Loucy (cell line): ENCODE data around the gene KLRB1.
"Not testable (repeated sequence)": the region's sequence is repeated elsewhere in the genome, so short reads cannot be mapped to it uniquely, and the experiment has no call there.

Experiments used
- H2AFZ ChIP-seq: fragments of 200-600 bp; sonication (generic); 2 replicates; pipeline ENCODE4 v1.6.0; 2016; ENCODE audit warnings: antibody characterized with exemption, mild to moderate bottlenecking, low read length, moderate library complexity
- H3F3A ChIP-seq: fragments of 200-600 bp; 2 replicates; pipeline ENCODE4 v1.6.0; 2016; ENCODE audit warnings: antibody characterized with exemption, low read depth, mild to moderate bottlenecking
- H3K27me3 ChIP-seq: fragments of 200-600 bp; sonication (generic); 2 replicates; pipeline ENCODE4 v1.6.1; 2014; ENCODE audit warnings: low read length, mild to moderate bottlenecking; ENCODE audit not compliant: insufficient read depth, poor library complexity, severe bottlenecking
- H3K36me3 ChIP-seq: fragments of 200-600 bp; sonication (generic); 2 replicates; pipeline ENCODE4 v1.6.1; 2016; ENCODE audit warnings: low read length; ENCODE audit not compliant: insufficient read depth
- H3K4me1 ChIP-seq: fragments of 200-600 bp; sonication (generic); 2 replicates; pipeline ENCODE4 v1.5.1; 2014; ENCODE audit warnings: low read length, mild to moderate bottlenecking; ENCODE audit not compliant: insufficient read depth, poor library complexity, severe bottlenecking
- H3K4me2 ChIP-seq: fragments of 200-600 bp; sonication (generic); 2 replicates; pipeline ENCODE4 v1.6.0; 2014; ENCODE audit warnings: antibody characterized with exemption, low read length, low read depth, mild to moderate bottlenecking; ENCODE audit not compliant: poor library complexity, severe bottlenecking
- H3K4me3 ChIP-seq: fragments of 200-600 bp; sonication (generic); 2 replicates; pipeline ENCODE4 v1.5.1; 2014; ENCODE audit warnings: low read length, mild to moderate bottlenecking, mixed read lengths; ENCODE audit not compliant: poor library complexity, severe bottlenecking
- H3K79me2 ChIP-seq: fragments of 200-600 bp; sonication (generic); 2 replicates; pipeline ENCODE4 v1.6.1; 2014; ENCODE audit warnings: low read length; ENCODE audit not compliant: insufficient read depth
- H3K9ac ChIP-seq: fragments of 200-600 bp; sonication (generic); 2 replicates; pipeline ENCODE4 v1.6.0; 2014; ENCODE audit warnings: mild to moderate bottlenecking, low read depth, low read length, moderate library complexity; ENCODE audit not compliant: poor library complexity, severe bottlenecking
- H3K9me2 ChIP-seq: fragments of 200-600 bp; sonication (generic); replicated peaks from 2 replicates; pipeline ENCODE4 v1.6.1; 2016; ENCODE audit warnings: low read depth, low read length, mixed read lengths
- H3K9me3 ChIP-seq: fragments of 200-600 bp; sonication (generic); 2 replicates; pipeline ENCODE4 v1.6.1; 2014; ENCODE audit warnings: mild to moderate bottlenecking, antibody characterized with exemption, low read length, low read depth; ENCODE audit not compliant: insufficient read depth
- H4K20me1 ChIP-seq: fragments of 200-600 bp; sonication (generic); 2 replicates; pipeline ENCODE4 v1.6.0; 2014; ENCODE audit warnings: antibody characterized with exemption, low read length, mild to moderate bottlenecking; ENCODE audit not compliant: insufficient read depth, poor library complexity, severe bottlenecking
- CTCF ChIP-seq: fragments of 200-600 bp; sonication (generic); conservative IDR thresholded peaks from 2 replicates; pipeline ENCODE4 v1.5.1; 2014; ENCODE audit warnings: mild to moderate bottlenecking, antibody characterized with exemption, low read length
- EZH2phosphoT487 ChIP-seq: fragments of 200-600 bp; IDR thresholded peaks from 2 replicates; pipeline ENCODE4 v1.6.1; 2018; ENCODE audit warnings: antibody characterized with exemption, mild to moderate bottlenecking, moderate library complexity, borderline replicate concordance

KLRB1 gene

GRCh38 chr12:9625019-9625418, 17.3 kb upstream of the KLRB1 start:
- Histone ChIP-seq H3K9me3 (no peaks in the 10 kb centered on the region), H3K79me2 (no peaks in the 10 kb centered on the region), H3K9me2 (no peaks in the 10 kb centered on the region), H3K36me3 (no peaks in the 10 kb centered on the region), H3K27me3 (no peaks in the 10 kb centered on the region), H3K4me2 (no peak overlapping the region), H2AFZ (no peak overlapping the region), H3K4me1 (no peaks in the 10 kb centered on the region), H3K9ac (no peak overlapping the region), H3K4me3 (no peak overlapping the region), H4K20me1 (no peaks in the 10 kb centered on the region), H3F3A (no peaks in the 10 kb centered on the region)
- TF ChIP-seq CTCF (no peak), EZH2phosphoT487 (no peak)

GRCh38 chr12:9619411-9620179, 11.9 kb upstream of the KLRB1 start:
- Histone ChIP-seq H3K79me2 (no peaks in the 10 kb centered on the region), H3K9me3 (no peaks in the 10 kb centered on the region), H3K9ac (no peak overlapping the region), H3K27me3 (no peaks in the 10 kb centered on the region), H3K4me3 (no peak overlapping the region), H3K4me2 (no peak overlapping the region), H2AFZ (no peak overlapping the region), H3K9me2 (no peaks in the 10 kb centered on the region), H4K20me1 (no peaks in the 10 kb centered on the region), H3K4me1 (peaks cover 32% of the 10 kb centered on the region), H3K36me3 (no peaks in the 10 kb centered on the region), H3F3A (peaks cover 7% of the 10 kb centered on the region; the same call in 1 of the 2 replicates)
- TF ChIP-seq CTCF (peak; percentile 36), EZH2phosphoT487 (no peak)

- not testable (repeated sequence) for H3K36me3 ChIP-seq, H3K4me3 ChIP-seq, H3F3A ChIP-seq, H3K9me3 ChIP-seq, H3K79me2 ChIP-seq, H3K27me3 ChIP-seq, H3K4me2 ChIP-seq, H2AFZ ChIP-seq, H4K20me1 ChIP-seq, H3K9ac ChIP-seq, H3K9me2 ChIP-seq
- peaks cover 32% of the 10 kb centered on the region for H3K4me1 ChIP-seq
Observed at GRCh38 chr12:9618906-9619305, 11.2 kb upstream of the KLRB1 start.

GRCh38 chr12:9617124-9617523, 9.4 kb upstream of the KLRB1 start:
- Histone ChIP-seq H3K4me1 (peaks cover 32% of the 10 kb centered on the region), H2AFZ (no peak overlapping the region), H3K4me2 (no peak overlapping the region), H3K9me3 (no peaks in the 10 kb centered on the region), H3K79me2 (no peaks in the 10 kb centered on the region), H3K27me3 (no peaks in the 10 kb centered on the region), H4K20me1 (no peaks in the 10 kb centered on the region), H3K9ac (no peak overlapping the region), H3F3A (peaks cover 7% of the 10 kb centered on the region; the same call in 1 of the 2 replicates), H3K36me3 (no peaks in the 10 kb centered on the region), H3K4me3 (no peak overlapping the region), H3K9me2 (no peaks in the 10 kb centered on the region)
- TF ChIP-seq CTCF (no peak), EZH2phosphoT487 (no peak)
